HG02759 (cell line): ENCODE measurements around the gene TOPORS.

Source experiments
- ATAC-seq: cut with Tn5 transposase; IDR thresholded peaks from one replicate; pipeline ENCODE4 v1.9.1; 2021; ENCODE audit warnings: mild to moderate bottlenecking, moderate library complexity; ENCODE audit not compliant: unreplicated experiment

Gene TOPORS

DNA sequence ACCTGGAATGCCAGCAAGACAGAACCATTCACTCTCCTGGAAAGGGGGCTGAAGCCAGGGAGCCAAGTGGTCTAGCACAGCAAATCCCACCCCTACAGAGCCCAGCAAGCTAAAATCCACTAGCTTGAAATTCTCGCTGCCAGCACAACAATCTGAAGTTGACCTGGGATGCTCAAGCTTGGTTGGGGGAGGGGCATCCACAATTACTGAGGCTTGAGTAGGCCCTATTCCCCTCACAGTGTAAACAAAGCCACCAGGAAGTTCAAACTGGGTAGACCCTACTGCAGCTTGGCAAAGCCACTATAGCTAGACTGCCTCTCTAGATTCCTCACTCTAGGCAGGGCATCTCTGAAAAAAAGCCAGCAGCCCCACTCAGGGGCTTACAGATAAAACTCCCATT, 43.7 kb downstream of the TOPORS start:
- no peak for ATAC-seq

DNA sequence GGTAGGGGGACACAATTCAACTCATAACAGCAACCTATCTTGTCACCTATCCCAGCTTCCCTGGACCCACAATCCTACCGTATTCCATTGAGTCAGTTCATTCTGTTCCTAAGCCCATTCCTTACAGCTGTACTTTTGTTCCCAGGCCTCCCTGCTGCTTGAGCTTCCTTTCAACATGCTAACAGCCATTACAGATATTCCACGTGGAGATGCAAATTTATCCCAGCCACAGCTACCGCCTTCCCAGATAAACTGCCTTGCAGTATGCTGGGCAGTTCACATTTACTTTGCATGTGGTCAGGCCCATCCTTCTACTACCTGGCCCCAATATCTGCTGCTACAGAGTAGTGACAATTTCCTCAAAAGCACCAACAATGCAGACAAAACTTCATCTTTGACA, 49.4 kb downstream of the TOPORS start:
- ATAC-seq = no peak

DNA sequence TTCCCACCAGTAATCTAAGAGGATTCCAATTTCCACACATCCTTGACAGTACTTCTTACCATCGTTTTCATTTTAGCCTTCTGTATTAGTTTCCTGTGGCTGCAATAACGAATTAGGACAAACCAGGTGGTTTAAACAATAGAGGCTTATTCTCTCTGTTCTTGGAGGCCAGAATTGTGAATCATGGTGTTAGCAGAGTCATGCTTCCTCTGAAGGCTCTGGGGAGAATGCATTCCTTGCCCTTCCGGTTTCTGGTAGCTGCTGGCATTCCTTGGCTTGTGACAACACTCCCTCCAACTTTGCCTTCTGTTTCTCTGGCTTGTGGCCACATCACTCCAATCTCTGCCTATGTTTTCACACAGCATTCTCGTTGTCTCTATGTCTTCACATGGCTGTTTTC, 49.9 kb downstream of the TOPORS start:
- no peak for ATAC-seq

DNA sequence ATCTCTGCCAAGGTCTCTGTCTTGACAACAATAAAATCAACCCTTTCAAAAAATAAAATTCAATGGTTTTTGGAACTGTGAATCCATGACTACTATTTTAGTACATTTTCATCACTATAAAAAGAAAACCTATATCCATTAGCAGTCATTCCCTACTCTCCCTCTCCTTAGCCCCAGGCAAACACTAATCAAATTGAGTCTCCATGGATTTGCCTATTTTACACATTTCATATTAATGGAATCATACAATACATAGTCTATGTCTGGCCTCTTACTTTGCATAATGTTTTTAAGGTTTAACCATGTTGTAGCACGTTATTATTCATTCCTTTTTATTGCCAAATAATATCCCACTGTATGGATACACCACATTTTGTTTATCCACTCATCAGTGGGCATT, 50.5 kb downstream of the TOPORS start:
- ATAC-seq = no peak

DNA sequence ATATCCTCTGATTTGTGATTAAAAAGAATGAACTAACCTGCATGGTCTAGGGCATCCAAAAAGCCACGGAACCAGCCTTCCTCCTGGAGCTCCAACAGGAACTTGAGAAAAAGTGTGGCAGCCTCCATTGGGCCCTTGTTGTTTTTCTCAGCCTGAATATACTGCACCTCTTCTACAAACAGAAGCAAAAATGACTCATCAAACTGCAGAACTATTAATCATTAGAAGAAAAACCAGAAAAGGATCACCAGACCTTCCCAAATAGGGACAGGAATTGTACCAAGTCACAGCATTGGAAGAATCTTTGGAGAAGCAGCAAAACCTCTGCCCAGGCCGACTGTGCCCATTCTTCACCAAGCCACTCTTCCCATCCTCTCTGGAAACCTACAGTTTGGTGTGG, 51.6 kb downstream of the TOPORS start:
- no peak for ATAC-seq

DNA sequence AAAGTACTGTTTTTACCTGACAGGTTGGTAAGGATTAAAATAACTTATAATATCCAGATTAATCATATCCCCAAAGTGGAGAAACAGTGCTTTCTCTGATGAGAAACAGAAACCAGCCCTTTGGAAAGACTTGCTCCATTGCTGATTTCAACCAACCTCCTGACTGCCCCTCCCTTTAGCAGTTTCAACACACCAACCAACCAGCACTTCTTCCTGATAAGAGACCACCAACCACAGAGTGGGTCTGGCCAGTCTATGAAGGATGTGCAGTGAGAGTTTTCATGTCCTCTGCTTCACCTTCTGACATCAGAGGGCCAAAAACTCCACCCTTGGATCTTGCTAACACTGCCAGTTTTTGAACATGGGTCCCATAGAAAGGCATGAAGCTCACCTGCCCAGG, 54.5 kb downstream of the TOPORS start:
- no peak for ATAC-seq

DNA sequence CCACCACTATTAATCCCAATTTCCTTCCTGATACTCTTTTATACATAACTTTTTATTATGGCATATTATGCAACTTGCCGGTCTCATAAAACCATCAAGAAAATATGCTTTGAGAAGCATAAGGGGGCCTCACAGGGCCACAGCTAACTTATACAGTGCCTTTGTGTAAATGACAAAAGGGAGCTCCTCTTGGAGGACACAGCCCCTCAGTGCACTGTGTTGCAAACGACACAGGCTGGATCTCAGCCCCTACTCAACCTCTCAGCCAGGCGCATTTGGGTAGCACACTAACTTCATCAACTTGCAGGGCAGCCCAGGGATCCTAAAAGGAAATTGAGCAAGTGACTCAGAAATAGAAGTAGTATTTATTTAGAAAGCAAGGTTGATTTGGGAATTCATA, 61.8 kb downstream of the TOPORS start:
- ATAC-seq = no peak
